Astrocyte (in vitro differentiated cells and primary cell): Measurements from ENCODE around the gene GAPVD1.

Experiments used
- CTCF ChIP-seq: IDR thresholded peaks from 2 replicates; pipeline ENCODE4 v1.5.1; 2011; ENCODE audit warnings: low read depth, mild to moderate bottlenecking, inconsistent platforms, low read length, moderate library complexity; ENCODE audit not compliant: insufficient read depth
- EZH2 ChIP-seq: IDR thresholded peaks from 2 replicates; pipeline ENCODE4 v1.6.1; 2012; ENCODE audit warnings: mild to moderate bottlenecking, low read length, inconsistent platforms; ENCODE audit not compliant: insufficient read depth

GRCh38 chr9:125254231-125254630, 7.4 kb upstream of the GAPVD1 start:
- TF ChIP-seq CTCF: no peak
- no peak for TF ChIP-seq EZH2
